Ascending aorta (tissue), 2 donors: Measurements from ENCODE around the gene BRPF1. TPM values are rescaled to one million over a fixed set of nuclear protein-coding genes. Genes with fewer than 3 reads are reported as not detected.

Source experiments
- DNase-seq, 2 donors: peaks; one replicate each; pipeline ENCODE4 v3.0.0-alpha.2; 2019; ENCODE audit warnings: low spot score in 2 of 2
- H3K27ac ChIP-seq, 2 donors: fragments of 200-600 bp; sonication (generic); one replicate each; pipeline ENCODE4 v1.5.1; 2016 to 2017; ENCODE audit warnings: mild to moderate bottlenecking in 1 of 2
- H3K27me3 ChIP-seq: fragments of 200-600 bp; sonication (generic); one replicate; pipeline ENCODE4 v1.5.1; 2017
- H3K36me3 ChIP-seq, 2 donors: fragments of 200-600 bp; sonication (generic); one replicate each; pipeline ENCODE4 v1.5.1; 2016
- H3K4me1 ChIP-seq, 2 donors: fragments of 200-600 bp; sonication (generic); one replicate each; pipeline ENCODE4 v1.5.1; 2016 to 2017; ENCODE audit warnings: mild to moderate bottlenecking in 1 of 2
- H3K4me3 ChIP-seq, 2 donors: fragments of 200-600 bp; sonication (generic); one replicate each; pipeline ENCODE4 v1.5.1; 2016 to 2017; ENCODE audit warnings: mild to moderate bottlenecking in 1 of 2
- H3K9me3 ChIP-seq, 2 donors: fragments of 200-600 bp; sonication (generic); one replicate each; pipeline ENCODE4 v1.5.1; 2016
- intact Hi-C: fragments of 100-400 bp; cut with DNase I; formaldehyde crosslinking; loops from one replicate; pipeline ENCODE4 v1.15.1; 2023
- total RNA-seq: library from RNA; depleted of rRNA; stranded (reverse); fragments of >200 nt; gene quantifications from one replicate; pipeline ENCODE4 v1.1.0, GENCODE V29; 2016
- TF ChIP-seq, protein P1 (sequence below), 3 experiments: fragments of 200-600 bp in 2 of 3; fragments of 450-650 bp in 1 of 3; sonication (generic) in 2 of 3; IDR thresholded peaks; one replicate each; pipeline ENCODE4 v1.5.1; 2016 to 2019; ENCODE audit warnings: antibody characterized with exemption in 3 of 3, mild to moderate bottlenecking in 1 of 3, moderate library complexity in 1 of 3

The BRPF1 gene
- total RNA-seq, 1 donor from 2014 or later, result 18.6 TPM

GRCh38 chr3:9690451-9691450, 40.8 kb upstream of the BRPF1 start:
- no peaks in the 10 kb centered on the region for H3K4me1 ChIP-seq
- H3K27ac ChIP-seq, result no peak overlapping the region
- no peak for DNase-seq
- no peaks in the 10 kb centered on the region for H3K27me3 ChIP-seq
- peaks cover 84 to 100% of the 10 kb centered on the region in 2 donors for H3K36me3 ChIP-seq
- TF ChIP-seq, protein P1, sequence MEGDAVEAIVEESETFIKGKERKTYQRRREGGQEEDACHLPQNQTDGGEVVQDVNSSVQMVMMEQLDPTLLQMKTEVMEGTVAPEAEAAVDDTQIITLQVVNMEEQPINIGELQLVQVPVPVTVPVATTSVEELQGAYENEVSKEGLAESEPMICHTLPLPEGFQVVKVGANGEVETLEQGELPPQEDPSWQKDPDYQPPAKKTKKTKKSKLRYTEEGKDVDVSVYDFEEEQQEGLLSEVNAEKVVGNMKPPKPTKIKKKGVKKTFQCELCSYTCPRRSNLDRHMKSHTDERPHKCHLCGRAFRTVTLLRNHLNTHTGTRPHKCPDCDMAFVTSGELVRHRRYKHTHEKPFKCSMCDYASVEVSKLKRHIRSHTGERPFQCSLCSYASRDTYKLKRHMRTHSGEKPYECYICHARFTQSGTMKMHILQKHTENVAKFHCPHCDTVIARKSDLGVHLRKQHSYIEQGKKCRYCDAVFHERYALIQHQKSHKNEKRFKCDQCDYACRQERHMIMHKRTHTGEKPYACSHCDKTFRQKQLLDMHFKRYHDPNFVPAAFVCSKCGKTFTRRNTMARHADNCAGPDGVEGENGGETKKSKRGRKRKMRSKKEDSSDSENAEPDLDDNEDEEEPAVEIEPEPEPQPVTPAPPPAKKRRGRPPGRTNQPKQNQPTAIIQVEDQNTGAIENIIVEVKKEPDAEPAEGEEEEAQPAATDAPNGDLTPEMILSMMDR (IDR thresholded peaks at IDR 0.05), result no peak
- H3K9me3 ChIP-seq, result no peaks in the 10 kb centered on the region
- intact Hi-C loops, result no loop called here
- H3K4me3 ChIP-seq, result no peak overlapping the region

DNA sequence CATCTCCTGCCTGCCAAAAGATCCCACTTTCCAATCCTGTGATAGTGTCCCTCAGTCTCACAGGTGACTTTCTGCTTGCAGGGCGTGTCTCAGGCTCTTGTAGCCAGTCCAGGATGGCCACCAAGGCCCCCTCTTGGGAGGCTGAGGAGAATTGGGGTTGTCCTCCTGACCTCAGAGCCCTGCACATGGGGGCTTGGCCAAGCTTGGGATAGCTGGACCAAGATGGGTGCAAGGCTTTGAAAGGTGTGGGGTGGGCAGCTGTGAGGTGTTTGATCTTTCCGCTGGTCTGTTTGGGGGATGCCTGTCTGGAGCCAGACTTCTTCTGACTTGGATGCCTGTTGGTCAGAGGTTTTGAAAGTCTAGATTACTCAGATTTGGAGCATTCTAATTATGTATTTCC, 39.9 kb upstream of the BRPF1 start:
- H3K27me3 ChIP-seq, result no peaks in the 10 kb centered on the region
- intact Hi-C loops, result no loop called here
- no peak for DNase-seq
- H3K4me1 ChIP-seq, result no peaks in the 10 kb centered on the region
- TF ChIP-seq, protein P1 (IDR thresholded peaks at IDR 0.05), result no peak
- no peak overlapping the region for H3K4me3 ChIP-seq
- H3K27ac ChIP-seq, result no peak overlapping the region
- H3K36me3 ChIP-seq, result peaks cover 82 to 99% of the 10 kb centered on the region in 2 donors
- no peaks in the 10 kb centered on the region for H3K9me3 ChIP-seq

GRCh38 chr3:9692416-9692815, 39.1 kb upstream of the BRPF1 start:
- intact Hi-C loops, result no loop called here
- peaks cover 83 to 99% of the 10 kb centered on the region in 2 donors for H3K36me3 ChIP-seq

GRCh38 chr3:9695345-9695744, 36.2 kb upstream of the BRPF1 start:
- TF ChIP-seq, protein P1 (IDR thresholded peaks at IDR 0.05), result no peak
- peaks cover 64 to 99% of the 10 kb centered on the region in 2 donors for H3K36me3 ChIP-seq
- no peaks in the 10 kb centered on the region for H3K9me3 ChIP-seq
- DNase-seq, result no peak
- H3K4me1 ChIP-seq, result no peaks in the 10 kb centered on the region
- intact Hi-C loops, result no loop called here
- H3K4me3 ChIP-seq, result no peak overlapping the region
- H3K27ac ChIP-seq, result no peak overlapping the region
- no peaks in the 10 kb centered on the region for H3K27me3 ChIP-seq

More at GRCh38 chr3:9692416-9692815, 39.1 kb upstream of the BRPF1 start:
- Histone ChIP-seq H3K4me1 (no peaks in the 10 kb centered on the region), H3K27me3 (no peaks in the 10 kb centered on the region), H3K9me3 (no peaks in the 10 kb centered on the region), H3K27ac (no peak overlapping the region), H3K4me3 (no peak overlapping the region)
- TF ChIP-seq, protein P1 (IDR thresholded peaks at IDR 0.05), result no peak
- DNase-seq, result no peak

GRCh38 chr3:9695746-9696145, 35.8 kb upstream of the BRPF1 start:
- TF ChIP-seq, protein P1 (IDR thresholded peaks at IDR 0.05), result no peak
- Histone ChIP-seq H3K4me3 (no peak overlapping the region), H3K9me3 (no peaks in the 10 kb centered on the region), H3K36me3 (peaks cover 60 to 98% of the 10 kb centered on the region in 2 donors), H3K4me1 (no peaks in the 10 kb centered on the region), H3K27ac (no peak overlapping the region), H3K27me3 (no peaks in the 10 kb centered on the region)
- no peak for DNase-seq
- intact Hi-C loops, result no loop called here
